GM12801 (cell line): ENCODE results near the gene NSD2.

Experiments used
- CTCF ChIP-seq: IDR thresholded peaks from one replicate; pipeline ENCODE4 v1.5.1; 2011; ENCODE audit warnings: control low read depth; ENCODE audit not compliant: insufficient read length; ENCODE audit errors: extremely low read depth

Gene NSD2

GRCh38 chr4:1976416-1977352 is 105.5 kb downstream of the NSD2 start:
- no peak for TF ChIP-seq CTCF

GRCh38 chr4:1978226-1978625 is 107.0 kb downstream of the NSD2 start:
- TF ChIP-seq CTCF, result no peak

- no peak for TF ChIP-seq CTCF
Measured at GRCh38 chr4:1978741-1979476, 107.7 kb downstream of the NSD2 start.

GRCh38 chr4:1979477-1980196 is 108.4 kb downstream of the NSD2 start:
- no peak for TF ChIP-seq CTCF

- no peak for TF ChIP-seq CTCF
Measured at GRCh38 chr4:1980561-1981041, 109.4 kb downstream of the NSD2 start.

GRCh38 chr4:1981251-1982058 is 110.3 kb downstream of the NSD2 start:
- no peak for TF ChIP-seq CTCF
